Myocyte (in vitro differentiated cells): ENCODE measurements around the gene SLC22A23. TPM values are rescaled to one million over a fixed set of nuclear protein-coding genes. Genes with fewer than 3 reads are reported as not detected.

Source experiments
- DNase-seq: peaks from one replicate; pipeline ENCODE4 v3.0.0-alpha.2; 2012; ENCODE audit warnings: low read depth
- total RNA-seq: library from RNA; depleted of rRNA; stranded (reverse); fragments of >200 nt; gene quantifications from 2 replicates; pipeline ENCODE4 v1.2.3, GENCODE V29; 2014

SLC22A23 gene
- total RNA-seq, 1 donor from 2014 or later, result 1.9 TPM

- DNase-seq, result no peak
Measured at GRCh38 chr6:3371222-3371949, 85.5 kb downstream of the SLC22A23 start.

DNA sequence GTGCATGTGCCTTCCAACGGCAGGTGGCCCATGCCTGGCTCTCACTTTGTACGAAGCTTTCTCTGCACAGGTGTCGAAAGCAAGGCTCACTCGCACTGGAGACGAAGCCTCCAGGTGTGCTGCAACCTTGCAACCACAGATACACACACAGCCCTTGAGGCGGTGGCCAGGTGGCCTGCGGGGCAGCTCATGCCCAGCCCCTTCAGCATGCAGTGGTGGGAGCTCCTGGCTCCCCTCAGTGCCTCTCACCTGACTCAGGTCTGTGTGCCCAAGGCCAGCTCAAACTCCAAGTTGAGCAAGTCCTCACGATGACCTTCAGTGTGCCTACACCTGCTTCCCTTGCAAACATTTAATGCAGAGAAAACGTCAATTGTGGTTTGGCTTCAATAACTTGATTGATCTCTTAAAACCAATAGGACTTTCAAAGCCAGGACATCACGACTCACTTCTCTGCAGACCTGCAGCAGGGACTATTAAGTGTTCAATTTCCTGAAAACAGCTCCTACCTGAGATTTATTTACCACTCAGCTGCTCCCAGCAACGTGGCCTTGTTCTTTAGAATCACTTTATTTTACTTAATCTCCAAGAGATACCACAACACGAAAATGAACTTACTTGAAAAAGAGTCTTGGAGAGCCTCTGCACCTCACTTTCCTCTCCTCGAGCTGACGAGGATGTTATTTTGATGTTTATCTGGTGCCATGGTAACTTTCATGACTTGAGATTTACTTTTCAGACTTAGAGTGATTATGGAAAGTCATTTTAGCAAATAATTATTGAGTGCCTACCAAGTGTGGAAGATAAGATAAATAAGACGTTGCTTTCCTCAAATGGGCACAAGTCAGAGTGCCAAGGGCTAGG lies 86.3 kb downstream of the SLC22A23 start:
- no peak for DNase-seq

DNA sequence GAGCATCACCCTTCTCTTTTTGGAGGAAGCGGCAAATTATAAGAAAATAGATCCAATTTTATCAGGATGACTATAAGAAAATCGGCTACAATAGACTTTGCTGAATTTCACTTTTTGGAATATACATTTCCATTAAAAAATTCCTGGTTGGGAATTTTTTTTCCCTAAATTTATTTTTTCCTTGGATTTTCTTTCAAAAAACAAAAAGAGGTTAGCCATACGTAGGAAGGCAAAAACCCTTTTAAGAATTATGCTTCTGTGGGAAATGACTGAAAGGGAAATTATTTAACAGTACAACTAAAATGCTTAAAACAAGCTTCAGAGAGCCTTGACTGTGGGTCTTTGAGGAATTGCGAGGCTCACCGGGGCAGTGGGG lies 86.9 kb downstream of the SLC22A23 start:
- no peak for DNase-seq

GRCh38 chr6:3368685-3369084 lies 88.2 kb downstream of the SLC22A23 start:
- no peak for DNase-seq

DNA sequence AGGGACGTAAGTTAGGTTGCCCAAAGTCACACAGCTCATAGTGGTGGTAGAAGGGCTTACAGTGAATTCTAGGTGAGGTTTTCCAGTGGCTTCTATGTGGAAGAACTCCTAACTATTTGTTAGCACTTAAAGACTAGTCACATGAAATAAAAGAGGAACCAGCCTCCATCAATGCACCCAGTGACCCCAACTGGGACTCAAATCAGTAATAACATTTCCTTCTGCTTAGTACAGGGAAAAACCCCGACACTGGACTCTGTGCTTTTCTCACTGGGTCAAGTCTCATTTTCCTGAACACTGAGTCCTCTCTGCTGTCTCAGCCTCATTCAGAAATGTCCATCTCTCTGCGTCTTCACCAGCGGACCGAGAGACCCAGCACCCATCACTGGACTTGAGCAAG lies 89.2 kb downstream of the SLC22A23 start:
- no peak for DNase-seq

- DNase-seq, result no peak
Measured at GRCh38 chr6:3366596-3367413, 90.0 kb downstream of the SLC22A23 start.

GRCh38 chr6:3364391-3364790 lies 92.5 kb downstream of the SLC22A23 start:
- no peak for DNase-seq

DNA sequence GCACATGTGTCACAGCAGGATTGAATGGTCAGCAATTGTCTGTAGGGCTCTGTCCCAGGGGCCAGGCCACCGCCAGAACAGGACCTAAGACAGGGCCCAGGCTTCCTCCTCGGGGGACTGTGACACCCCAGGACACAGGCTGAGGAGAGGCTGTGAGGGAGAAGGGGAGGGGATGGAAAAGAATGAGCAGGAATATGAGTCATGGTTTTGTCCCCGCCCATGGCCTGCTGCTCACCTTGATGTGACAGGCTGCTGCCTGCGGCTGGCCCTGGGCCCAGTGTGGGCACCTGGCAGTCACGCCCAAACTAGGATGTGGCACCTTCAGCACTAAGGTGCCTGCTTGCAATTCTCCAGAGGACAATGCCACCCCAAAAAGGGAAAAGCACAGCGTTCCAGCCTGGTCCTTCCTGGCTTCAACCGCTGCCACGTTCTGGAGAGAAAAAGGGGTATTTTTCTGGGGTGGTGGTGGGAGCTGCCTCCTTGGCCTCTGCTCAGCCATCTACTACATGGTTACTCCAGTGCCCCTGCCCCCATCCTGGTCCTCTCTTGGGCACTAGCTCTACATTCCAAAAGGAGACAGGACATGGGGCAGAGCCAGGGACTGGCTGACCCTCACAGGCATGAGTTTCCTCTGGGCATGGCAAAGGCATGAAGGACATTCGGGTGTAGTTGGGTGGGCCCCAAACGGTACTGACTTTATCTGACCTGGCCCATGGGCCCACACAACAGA lies 93.4 kb downstream of the SLC22A23 start:
- no peak for DNase-seq

DNA sequence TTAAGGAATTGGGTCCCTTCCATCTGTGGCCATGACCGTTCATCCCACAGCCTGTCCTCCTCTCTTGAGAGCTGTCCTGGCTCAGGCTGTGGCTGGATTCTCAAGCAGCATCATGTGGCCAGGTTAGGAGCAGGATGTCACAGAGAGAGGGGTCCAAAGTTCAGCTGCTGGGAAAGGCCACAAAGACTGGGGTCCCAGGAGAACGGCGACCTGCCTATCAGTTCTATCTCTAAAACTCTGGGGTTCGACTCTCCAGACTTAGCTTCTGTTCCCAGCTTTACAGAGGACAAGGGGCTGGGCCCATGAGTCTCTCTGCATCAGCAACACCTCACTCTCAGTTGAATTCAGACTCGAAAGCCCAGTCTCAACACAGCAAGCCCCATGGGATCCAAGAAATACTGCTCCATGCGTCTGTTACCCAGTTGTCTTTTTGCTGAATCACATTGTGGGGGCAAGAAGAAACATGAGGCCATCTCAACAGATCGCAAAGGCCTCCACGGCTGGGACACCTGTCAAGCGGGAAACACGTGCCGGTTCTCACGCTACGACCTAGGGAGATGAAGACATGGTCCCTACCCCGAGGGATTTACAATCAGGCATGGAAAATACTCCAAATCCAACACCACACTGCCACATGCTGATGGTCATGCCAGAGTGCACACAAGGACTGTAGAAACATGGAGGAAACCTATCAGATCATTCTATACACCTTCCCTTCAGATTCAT lies 95.4 kb downstream of the SLC22A23 start:
- DNase-seq, result no peak

- peak; percentile 45 for DNase-seq
Measured at GRCh38 chr6:3360727-3361045, 96.2 kb downstream of the SLC22A23 start.

DNA sequence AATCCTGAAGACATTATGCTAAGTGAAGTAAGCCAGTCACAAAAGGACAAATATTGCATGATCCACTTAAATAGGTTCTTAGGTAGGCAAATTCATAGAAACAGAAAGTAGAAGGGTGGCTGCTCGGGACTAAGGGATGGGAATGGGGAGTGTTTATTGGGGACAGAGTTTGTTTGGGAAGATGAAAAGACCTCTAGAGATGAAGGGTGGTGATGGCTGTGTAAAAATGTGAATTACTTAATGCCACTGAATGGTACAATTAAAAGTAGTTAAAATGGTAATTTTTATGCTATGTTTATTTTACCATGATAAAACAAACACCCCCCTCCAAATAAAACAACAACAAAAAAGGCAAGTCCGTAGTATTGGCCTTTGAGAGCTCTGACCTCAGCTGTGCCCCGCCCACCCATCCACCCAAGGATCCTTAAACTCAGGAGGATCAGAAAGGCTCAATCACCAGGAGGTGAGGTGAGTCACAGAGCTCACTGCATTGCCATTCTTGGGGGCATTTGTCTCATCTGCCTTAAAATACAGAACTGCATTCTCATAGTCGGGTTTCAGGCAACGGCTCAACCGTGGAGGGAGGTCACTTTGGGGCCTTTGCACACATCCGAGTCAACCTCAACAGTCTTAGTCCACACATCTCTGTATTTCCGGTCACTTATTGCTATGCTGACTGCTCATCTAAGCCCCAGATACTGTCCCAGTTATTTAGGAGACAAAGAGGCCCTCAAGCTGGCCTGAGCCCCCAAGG lies 96.7 kb downstream of the SLC22A23 start:
- no peak for DNase-seq

GRCh38 chr6:3359101-3359752 lies 97.6 kb downstream of the SLC22A23 start:
- DNase-seq, result no peak

DNA sequence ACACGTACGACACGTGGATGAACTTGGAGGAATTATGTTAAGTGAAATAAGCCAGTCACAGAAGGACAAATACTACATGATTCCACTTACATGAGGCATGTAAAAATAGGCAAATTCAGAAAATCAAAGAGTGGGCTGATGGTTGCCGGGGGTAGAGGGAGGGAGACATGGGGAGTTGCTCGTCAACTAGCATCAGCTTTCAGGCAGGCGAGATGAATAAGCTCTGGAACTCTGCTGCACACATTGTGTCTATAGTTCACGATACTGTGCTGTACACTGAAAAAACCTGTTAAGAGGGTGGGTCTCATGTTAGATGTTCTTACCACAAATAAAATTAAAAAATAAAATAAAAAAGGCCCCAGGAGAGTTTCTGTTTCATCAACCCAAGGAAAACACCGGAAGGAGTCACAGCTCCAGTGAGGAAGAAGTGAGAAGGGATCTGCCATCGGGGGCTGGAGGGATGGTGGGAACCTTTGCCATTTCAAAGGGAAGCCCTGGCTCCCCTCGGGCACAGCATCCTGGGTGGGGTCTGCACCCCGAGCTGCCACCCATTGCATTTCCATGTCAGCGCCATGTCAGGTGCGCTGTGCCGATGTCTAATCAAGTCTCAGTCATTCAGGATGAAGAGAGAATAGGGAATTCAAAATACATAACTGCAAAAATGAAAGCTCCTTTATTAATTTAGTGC lies 98.3 kb downstream of the SLC22A23 start:
- no peak for DNase-seq

- DNase-seq, result no peak
Measured at GRCh38 chr6:3357678-3358077, 99.2 kb downstream of the SLC22A23 start.

DNA sequence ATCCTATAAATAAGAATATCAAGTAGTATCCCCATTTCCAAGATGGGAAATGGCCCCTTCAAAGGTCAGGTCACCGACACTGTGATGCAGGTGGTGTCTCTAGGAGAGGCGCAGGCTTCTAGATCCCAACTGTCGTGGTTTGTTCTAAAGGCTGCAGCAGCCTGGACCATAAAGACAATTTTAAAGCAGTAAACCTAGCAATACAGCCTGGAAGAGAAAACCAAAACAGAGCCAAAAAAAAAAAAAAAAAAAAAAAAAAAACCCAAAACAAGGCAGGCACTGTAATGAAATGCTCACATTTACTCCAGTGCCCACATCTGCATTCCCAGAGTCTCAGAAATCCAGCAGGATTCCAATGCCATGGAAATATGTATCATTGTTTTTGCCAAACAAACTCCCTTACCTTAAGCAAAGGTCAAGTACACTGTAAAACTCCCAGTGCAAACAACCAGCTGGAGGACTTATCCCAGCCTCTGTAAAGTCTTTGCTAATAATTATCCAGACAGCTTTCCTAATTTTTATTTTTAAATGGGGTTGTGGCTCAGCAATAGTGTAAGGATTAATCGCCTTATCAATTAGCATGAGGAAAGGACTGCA lies 99.9 kb downstream of the SLC22A23 start:
- DNase-seq, result no peak

DNA sequence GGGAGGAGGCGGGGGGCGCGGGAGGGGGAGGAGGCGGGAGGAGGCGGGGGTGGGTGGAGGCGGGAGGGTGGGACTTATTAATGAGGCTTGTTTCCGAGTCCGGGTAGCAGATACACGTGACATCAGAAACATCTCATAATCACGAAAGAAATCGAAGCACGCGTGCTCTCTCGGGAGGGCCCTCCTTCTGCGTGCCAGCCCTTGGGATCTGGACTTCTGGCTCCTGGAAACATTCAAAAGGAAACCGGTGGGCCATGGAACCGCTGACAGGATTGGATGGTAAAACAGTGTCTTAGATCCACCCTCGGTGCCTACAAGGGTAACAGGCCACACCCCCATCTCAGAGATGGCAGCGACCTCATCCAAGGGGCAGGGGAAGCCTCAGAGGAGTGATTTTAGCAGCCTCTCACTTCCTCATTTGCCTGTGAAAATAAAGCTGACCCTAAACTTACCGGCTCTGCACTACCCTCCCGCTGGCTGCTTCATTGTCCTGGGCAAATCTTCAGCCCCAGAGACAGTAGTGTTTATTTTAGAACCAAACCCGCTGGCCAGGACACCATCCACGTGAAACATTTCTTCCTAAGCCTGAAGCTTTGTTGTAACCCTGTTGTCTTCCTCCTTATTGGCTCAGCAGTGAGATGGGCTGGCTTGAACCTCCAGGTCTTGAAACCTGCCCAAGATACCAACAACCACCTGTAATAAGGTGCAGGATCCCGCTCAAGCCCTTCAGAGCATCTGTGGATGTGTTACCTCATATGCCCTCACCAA lies 100.6 kb downstream of the SLC22A23 start:
- peak; percentile 72 for DNase-seq

GRCh38 chr6:3355358-3356055 lies 101.3 kb downstream of the SLC22A23 start:
- no peak for DNase-seq
